ENCODE results near the gene SLAIN2. TPM values are rescaled to one million over a fixed set of nuclear protein-coding genes. Genes with fewer than 3 reads are reported as not detected.

SLAIN2 gene
- total RNA-seq, 1 experiment from 2014 or later: 30.8 TPM

GRCh38 chr4:48321312-48321711 lies 20.0 kb upstream of the SLAIN2 start:
- no peak overlapping the region for H3K18ac ChIP-seq (ENCODE audit: insufficient read length, low read depth, low read length)
- no peaks in the 10 kb centered on the region for H3K79me2 ChIP-seq (ENCODE audit: insufficient read depth, low read length)
- no peak for TF ChIP-seq CTCF (conservative IDR thresholded peaks at IDR 0.05)
- H4K8ac ChIP-seq (replicated peaks; ENCODE audit: insufficient read length, low read depth, low read length): no peak overlapping the region
- no peak overlapping the region for H3K27ac ChIP-seq (ENCODE audit: insufficient read length, low read depth, low read length)
- no peaks in the 10 kb centered on the region for H3K9me3 ChIP-seq (ENCODE audit: control insufficient read depth, low read depth, low read length)
- H3T11ph ChIP-seq (ENCODE audit: low read length): no peak overlapping the region
- no peaks in the 10 kb centered on the region for H3K27me3 ChIP-seq (ENCODE audit: insufficient read depth, low read length)
- H2AK5ac ChIP-seq (ENCODE audit: insufficient read length, low read length): no peak overlapping the region
- H3K4me1 Mint-ChIP-seq: no peaks in the 10 kb centered on the region
- no peak overlapping the region for H4K5ac ChIP-seq (ENCODE audit: insufficient read length, low read depth, low read length)
- H2BK12ac ChIP-seq (ENCODE audit: insufficient read length, low read depth, low read length): no peak overlapping the region
- H3K4me1 ChIP-seq (ENCODE audit: insufficient read depth, low read length): no peaks in the 10 kb centered on the region
- no peak overlapping the region for H2BK15ac ChIP-seq (ENCODE audit: low read depth, low read length)
- no peak overlapping the region for H3K4me3 Mint-ChIP-seq
- no peak overlapping the region for H3K9ac ChIP-seq (ENCODE audit: extremely low read depth, insufficient read length, low read length)
- no peak overlapping the region for H3K4me2 ChIP-seq (ENCODE audit: insufficient read depth, insufficient read length, low read length)
- no peaks in the 10 kb centered on the region for H3K9me3 Mint-ChIP-seq
- no peak overlapping the region for H3K14ac ChIP-seq (ENCODE audit: insufficient read depth, low read length)
- no peak overlapping the region for H2BK5ac ChIP-seq (ENCODE audit: insufficient read length, low read length)
- H4K20me1 ChIP-seq (ENCODE audit: control insufficient read depth, insufficient read depth, insufficient read length): no peaks in the 10 kb centered on the region
- H3K27me3 Mint-ChIP-seq (ENCODE audit: low read depth): no peaks in the 10 kb centered on the region
- H3K27ac Mint-ChIP-seq: no peak overlapping the region
- no peak overlapping the region for H2BK120ac ChIP-seq (ENCODE audit: low read depth, low read length, poor library complexity, severe bottlenecking)
- no peak overlapping the region for H2BK20ac ChIP-seq (ENCODE audit: low read depth, low read length, poor library complexity, severe bottlenecking)
- no peak overlapping the region for H3K4ac ChIP-seq (ENCODE audit: low read depth, low read length)
- no peaks in the 10 kb centered on the region for H3K23me2 ChIP-seq (ENCODE audit: insufficient read length, low read depth, low read length, poor library complexity, severe bottlenecking)
- H2AFZ ChIP-seq (ENCODE audit: low read length): no peak overlapping the region
- H3K23ac ChIP-seq (ENCODE audit: insufficient read length, low read depth, low read length): no peak overlapping the region
- no peaks in the 10 kb centered on the region for H3K79me1 ChIP-seq (ENCODE audit: insufficient read depth, low read depth, low read length, poor library complexity, severe bottlenecking)
- no peak for DNase-seq
- H3K36me3 Mint-ChIP-seq (ENCODE audit: insufficient read depth in 1 of 3, low read depth in 3 of 3): no peaks in the 10 kb centered on the region
- H3K56ac ChIP-seq (ENCODE audit: insufficient read length, low read depth, low read length): no peak overlapping the region
- no peak overlapping the region for H4K91ac ChIP-seq (ENCODE audit: insufficient read length, low read depth, low read length)
- no CpG with 5 or more reads among the region's 2 CpGs for WGBS (ENCODE audit: extremely low coverage, insufficient read length, low lambda C conversion rate)

Measured in H9 (cell line).